H9 (cell line): Measurements from ENCODE around the gene SLC35F3. TPM values are rescaled to one million over a fixed set of nuclear protein-coding genes. Genes with fewer than 3 reads are reported as not detected.

Experiments
- DNase-seq: peaks from one replicate; pipeline ENCODE4 v3.0.0-alpha.2; 2017
- H2AFZ ChIP-seq: one replicate; pipeline ENCODE4 v1.6.1; 2013; ENCODE audit warnings: mild to moderate bottlenecking, low read length, control low read depth, moderate library complexity
- H2AK5ac ChIP-seq: 2 replicates; pipeline ENCODE4 v1.6.1; 2013; ENCODE audit warnings: low read length, control low read depth, mixed read lengths; ENCODE audit not compliant: insufficient read length
- H2BK120ac ChIP-seq: one replicate; pipeline ENCODE4 v1.6.1; 2013; ENCODE audit warnings: low read depth, mild to moderate bottlenecking, low read length, control low read depth, inconsistent platforms; ENCODE audit not compliant: poor library complexity, severe bottlenecking
- H2BK12ac ChIP-seq: 2 replicates; pipeline ENCODE4 v1.6.1; 2013; ENCODE audit warnings: low read length, control low read depth, mixed read lengths, low read depth; ENCODE audit not compliant: insufficient read length
- H2BK15ac ChIP-seq: 2 replicates; pipeline ENCODE4 v1.6.1; 2013; ENCODE audit warnings: low read depth, low read length, control low read depth
- H2BK20ac ChIP-seq: one replicate; pipeline ENCODE4 v1.6.1; 2013; ENCODE audit warnings: low read depth, mild to moderate bottlenecking, low read length, control low read depth, inconsistent platforms; ENCODE audit not compliant: poor library complexity, severe bottlenecking
- H2BK5ac ChIP-seq: 2 replicates; pipeline ENCODE4 v1.6.1; 2013; ENCODE audit warnings: low read length, control low read depth, mixed read lengths; ENCODE audit not compliant: insufficient read length
- H3K14ac ChIP-seq: 2 replicates; pipeline ENCODE4 v1.6.1; 2013; ENCODE audit warnings: low read length, control low read depth; ENCODE audit not compliant: insufficient read depth
- H3K18ac ChIP-seq: 2 replicates; pipeline ENCODE4 v1.6.1; 2013; ENCODE audit warnings: low read depth, mild to moderate bottlenecking, mixed read lengths, low read length, control low read depth; ENCODE audit not compliant: insufficient read length
- H3K23ac ChIP-seq: 2 replicates; pipeline ENCODE4 v1.6.1; 2013; ENCODE audit warnings: low read length, control low read depth, mixed read lengths, low read depth; ENCODE audit not compliant: insufficient read length
- H3K23me2 ChIP-seq: 2 replicates; pipeline ENCODE4 v1.6.1; 2013; ENCODE audit warnings: low read depth, mild to moderate bottlenecking, mixed read lengths, low read length, control low read depth; ENCODE audit not compliant: insufficient read length, poor library complexity, severe bottlenecking
- H3K27ac ChIP-seq: 2 replicates; pipeline ENCODE4 v1.5.1; 2013; ENCODE audit warnings: low read length, control low read depth, mixed read lengths, low read depth; ENCODE audit not compliant: insufficient read length
- H3K27me3 ChIP-seq: 2 replicates; pipeline ENCODE4 v1.6.1; 2013; ENCODE audit warnings: low read length, control low read depth, inconsistent platforms; ENCODE audit not compliant: insufficient read depth
- H3K4ac ChIP-seq: 2 replicates; pipeline ENCODE4 v1.6.1; 2013; ENCODE audit warnings: low read depth, mild to moderate bottlenecking, control low read depth, inconsistent platforms, low read length, moderate library complexity
- H3K4me1 ChIP-seq: 2 replicates; pipeline ENCODE4 v1.6.1; 2013; ENCODE audit warnings: low read length, control low read depth, inconsistent platforms; ENCODE audit not compliant: insufficient read depth
- H3K4me2 ChIP-seq: 2 replicates; pipeline ENCODE4 v1.6.1; 2013; ENCODE audit warnings: low read length, control low read depth, mixed read lengths; ENCODE audit not compliant: insufficient read length, insufficient read depth
- H3K56ac ChIP-seq: 2 replicates; pipeline ENCODE4 v1.6.1; 2013; ENCODE audit warnings: low read depth, mild to moderate bottlenecking, mixed read lengths, low read length, control low read depth; ENCODE audit not compliant: insufficient read length
- H3K79me1 ChIP-seq: 2 replicates; pipeline ENCODE4 v1.6.1; 2013; ENCODE audit warnings: low read depth, mild to moderate bottlenecking, moderate library complexity, low read length, control low read depth, inconsistent platforms; ENCODE audit not compliant: insufficient read depth, poor library complexity, severe bottlenecking
- H3K79me2 ChIP-seq: 2 replicates; pipeline ENCODE4 v1.6.1; 2013; ENCODE audit warnings: low read length, control low read depth, inconsistent platforms; ENCODE audit not compliant: insufficient read depth
- H3K9ac ChIP-seq: 2 replicates; pipeline ENCODE4 v1.6.1; 2013; ENCODE audit warnings: low read length, control low read depth, mixed read lengths; ENCODE audit not compliant: insufficient read length; ENCODE audit errors: extremely low read depth
- H3K9me3 ChIP-seq: one replicate; pipeline ENCODE4 v1.6.1; 2013; ENCODE audit warnings: low read depth, low read length, inconsistent platforms; ENCODE audit not compliant: control insufficient read depth
- H3T11ph ChIP-seq: one replicate; pipeline ENCODE4 v1.6.1; 2013; ENCODE audit warnings: mild to moderate bottlenecking, low read length, control low read depth, inconsistent platforms
- H4K20me1 ChIP-seq: one replicate; pipeline ENCODE4 v1.6.1; 2013; ENCODE audit not compliant: control insufficient read depth, insufficient read length, insufficient read depth
- H4K5ac ChIP-seq: 2 replicates; pipeline ENCODE4 v1.6.1; 2013; ENCODE audit warnings: low read depth, mild to moderate bottlenecking, mixed read lengths, low read length, control low read depth; ENCODE audit not compliant: insufficient read length
- H4K8ac ChIP-seq: replicated peaks from 2 replicates; pipeline ENCODE4 v1.6.1; 2013; ENCODE audit warnings: low read length, control low read depth, mixed read lengths, low read depth; ENCODE audit not compliant: insufficient read length
- H4K91ac ChIP-seq: 2 replicates; pipeline ENCODE4 v1.6.1; 2013; ENCODE audit warnings: low read depth, mild to moderate bottlenecking, moderate library complexity, mixed read lengths, low read length, control low read depth; ENCODE audit not compliant: insufficient read length
- H3K27ac Mint-ChIP-seq, 3 experiments: 2 replicates in 2 of 3; 3 replicates in 1 of 3; pipeline ENCODE4 v1.8.0; 2020 to 2021; ENCODE audit warnings: mixed read lengths in 3 of 3, mild to moderate bottlenecking in 1 of 3, moderate library complexity in 1 of 3
- H3K27me3 Mint-ChIP-seq: 2 replicates; pipeline ENCODE4 v1.8.0; 2021; ENCODE audit warnings: low read depth, mild to moderate bottlenecking, moderate library complexity, mixed read lengths
- H3K36me3 Mint-ChIP-seq, 3 experiments: 2 replicates in 2 of 3; 3 replicates in 1 of 3; pipeline ENCODE4 v1.8.0; 2020 to 2021; ENCODE audit warnings: low read depth in 3 of 3, mixed read lengths in 3 of 3; ENCODE audit not compliant: insufficient read depth in 1 of 3
- H3K4me1 Mint-ChIP-seq, 2 experiments: 2 replicates each; pipeline ENCODE4 v1.8.0; 2020; ENCODE audit warnings: mixed read lengths in 2 of 2
- H3K4me3 Mint-ChIP-seq, 2 experiments: 2 replicates in 1 of 2; 3 replicates in 1 of 2; pipeline ENCODE4 v1.8.0; 2020 to 2021; ENCODE audit warnings: mild to moderate bottlenecking in 2 of 2, mixed read lengths in 2 of 2, moderate library complexity in 1 of 2
- H3K9me3 Mint-ChIP-seq, 2 experiments: 2 replicates in 1 of 2; 3 replicates in 1 of 2; pipeline ENCODE4 v1.8.0; 2020; ENCODE audit warnings: mild to moderate bottlenecking in 2 of 2, mixed read lengths in 2 of 2, moderate library complexity in 1 of 2
- CTCF ChIP-seq: fragments of 200-600 bp; sonication (generic); conservative IDR thresholded peaks from 3 replicates; pipeline ENCODE4 v1.8.0; 2021; ENCODE audit warnings: antibody characterized with exemption, mild to moderate bottlenecking
- WGBS: extraction: QIAGEN DNeasy Blood & Tissue Kit; methylation state at CpG from one replicate; pipeline ENCODE4 v1.1.7; 2013; ENCODE audit warnings: missing lambda C conversion rate, low lambda C conversion rate, mixed read lengths; ENCODE audit not compliant: insufficient read length; ENCODE audit errors: extremely low coverage; 5-methylcytosine and 5-hydroxymethylcytosine counted together
- total RNA-seq: library from RNA; stranded (reverse); gene quantifications from 2 replicates; pipeline ENCODE4 v1.2.1, GENCODE V29; 2021

Gene SLC35F3
- total RNA-seq, 1 experiment from 2014 or later = 0.81 TPM

- Histone ChIP-seq H2AFZ (no peak overlapping the region), H3K79me2 (no peaks in the 10 kb centered on the region), H3K4me2 (no peak overlapping the region), H3K14ac (no peak overlapping the region), H4K8ac (no peak overlapping the region), H3K23me2 (no peaks in the 10 kb centered on the region), H2BK12ac (no peak overlapping the region), H3K18ac (no peak overlapping the region), H3T11ph (no peak overlapping the region), H3K4me1 (no peaks in the 10 kb centered on the region), H3K23ac (no peak overlapping the region), H3K79me1 (no peaks in the 10 kb centered on the region), H2BK20ac (no peak overlapping the region), H2BK5ac (no peak overlapping the region), H4K20me1 (no peaks in the 10 kb centered on the region), H3K56ac (no peak overlapping the region), H3K27ac (no peak overlapping the region), H2AK5ac (no peak overlapping the region), H4K91ac (no peak overlapping the region), H3K27me3 (no peaks in the 10 kb centered on the region), H2BK120ac (no peak overlapping the region), H4K5ac (no peak overlapping the region), H3K4ac (no peak overlapping the region), H3K9me3 (no peaks in the 10 kb centered on the region), H2BK15ac (no peak overlapping the region), H3K9ac (no peak overlapping the region)
- H3K27ac Mint-ChIP-seq = no peak overlapping the region
- peaks cover 4% of the 10 kb centered on the region for H3K27me3 Mint-ChIP-seq
- no peak overlapping the region for H3K4me3 Mint-ChIP-seq
- no CpG with 5 or more reads among the region's 3 CpGs for WGBS
- no peak for DNase-seq
- no peaks in the 10 kb centered on the region for H3K36me3 Mint-ChIP-seq
- H3K4me1 Mint-ChIP-seq = peaks cover 0 to 4% of the 10 kb centered on the region in 2 experiments; a peak in 1 of 4 replicates
- no peak for TF ChIP-seq CTCF
- H3K9me3 Mint-ChIP-seq = no peaks in the 10 kb centered on the region
Measured at GRCh38 chr1:234361102-234361603, 456.7 kb downstream of the SLC35F3 start.
